ENCODE measurements around the gene SMIM32.

Gene SMIM32

GRCh38 chr5:136192526-136193321 is at the start of gene SMIM32:
SMIM32 (minus strand) TSS chr5:136193162; CDS start chr5:136192524, 638 bp downstream.
- no peak for TF ChIP-seq CTCF (IDR thresholded peaks at IDR 0.05; ENCODE audit: insufficient read depth, low read depth, low read length, missing control alignments)
- peak; percentile 28 for DNase-seq (ENCODE audit: low read depth)
- H3K4me3 ChIP-seq (ENCODE audit: low read length) = peak within 1 kb of the TSS; percentile 44

GRCh38 chr5:136242611-136243010 is 49.6 kb upstream of the SMIM32 start:
- DNase-seq (ENCODE audit: low read depth) = no peak
- H3K4me3 ChIP-seq (ENCODE audit: low read length) = no peak overlapping the region
- no peak for TF ChIP-seq CTCF (IDR thresholded peaks at IDR 0.05; ENCODE audit: insufficient read depth, low read depth, low read length, missing control alignments)

GRCh38 chr5:136242136-136242535 is 49.2 kb upstream of the SMIM32 start:
- TF ChIP-seq CTCF (IDR thresholded peaks at IDR 0.05; ENCODE audit: insufficient read depth, low read depth, low read length, missing control alignments) = no peak
- no peak for DNase-seq (ENCODE audit: low read depth)
- H3K4me3 ChIP-seq (ENCODE audit: low read length) = no peak overlapping the region

- no peak for TF ChIP-seq CTCF (IDR thresholded peaks at IDR 0.05; ENCODE audit: insufficient read depth, low read depth, low read length, missing control alignments)
- H3K4me3 ChIP-seq (ENCODE audit: low read length) = no peak overlapping the region
- DNase-seq (ENCODE audit: low read depth) = no peak
Measured at GRCh38 chr5:136240894-136241293, 47.9 kb upstream of the SMIM32 start.

- H3K4me3 ChIP-seq (ENCODE audit: low read length) = no peak overlapping the region
- TF ChIP-seq CTCF (IDR thresholded peaks at IDR 0.05; ENCODE audit: insufficient read depth, low read depth, low read length, missing control alignments) = no peak
- DNase-seq (ENCODE audit: low read depth) = peak; percentile 23
Measured at GRCh38 chr5:136236479-136237083, 43.6 kb upstream of the SMIM32 start.

GRCh38 chr5:136235321-136235720 is 42.4 kb upstream of the SMIM32 start:
- H3K4me3 ChIP-seq (ENCODE audit: low read length) = no peak overlapping the region
- DNase-seq (ENCODE audit: low read depth) = no peak
- no peak for TF ChIP-seq CTCF (IDR thresholded peaks at IDR 0.05; ENCODE audit: insufficient read depth, low read depth, low read length, missing control alignments)

Data from epithelial cell of esophagus (primary cell).